ENCODE measurements around the gene ZNF146. TPM values are rescaled to one million over a fixed set of nuclear protein-coding genes. Genes with fewer than 3 reads are reported as not detected.
"Not testable (repeated sequence)": the region's sequence is repeated elsewhere in the genome, so short reads cannot be mapped to it uniquely, and the experiment has no call there.

ZNF146 gene
- 10 to 100 TPM; 52.1 to 71.7 (median 57.5) TPM for total RNA-seq
- polyA plus RNA-seq, result 10 to 100 TPM; 28.0 to 32.0 (median 30.0) TPM

DNA sequence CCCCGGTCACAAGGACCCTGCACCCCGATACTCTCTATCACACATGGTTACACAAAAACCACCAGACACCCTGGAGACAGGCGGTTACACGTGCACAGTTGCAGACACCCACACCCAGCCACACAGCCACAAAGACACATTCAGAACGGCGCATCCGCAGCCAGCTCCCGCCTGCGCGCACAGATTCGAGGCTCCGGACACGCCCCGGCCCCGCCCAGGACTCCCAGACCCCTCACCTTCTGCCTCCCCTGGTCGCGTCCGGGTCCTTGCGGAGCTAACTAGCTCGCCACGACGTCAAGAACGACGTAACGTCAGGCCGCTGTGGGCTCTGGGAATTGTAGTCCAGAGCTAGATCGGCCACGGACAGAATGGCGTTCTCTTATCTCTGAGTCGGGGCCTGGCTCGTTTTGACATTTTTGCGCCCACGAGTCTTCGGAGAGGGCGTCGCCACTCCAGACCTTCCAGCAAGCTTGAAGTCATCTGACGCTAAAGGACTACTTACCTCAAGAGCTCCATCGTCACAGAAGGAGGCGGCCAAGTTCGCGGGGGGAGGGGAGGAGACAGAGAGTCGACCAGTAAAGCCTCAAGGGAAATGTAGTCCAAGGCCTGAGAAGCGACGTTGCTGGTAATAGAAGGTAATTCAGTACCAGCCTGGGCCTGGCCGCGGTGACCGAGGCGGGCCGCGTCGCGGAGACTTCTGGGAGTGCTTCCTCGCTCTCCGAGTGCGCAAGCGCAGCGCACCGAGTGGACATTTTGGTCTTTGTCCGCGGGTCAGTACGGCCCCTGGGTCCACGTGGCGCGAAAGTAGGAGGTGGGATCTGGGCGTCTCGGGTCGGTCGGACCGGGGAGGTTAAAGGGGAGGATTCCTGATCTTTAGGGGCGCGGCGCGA, at the start of gene ZNF146, which contains the start of gene ZNF565:
Gene ZNF146 (plus strand): TSS at position 721 of the 890 bp plus-strand sequence. CDS start 21,335 bp downstream, outside the sequence.
Gene ZNF565 (minus strand): TSS at position 280 of the 890 bp plus-strand sequence. CDS start 12,680 bp downstream, outside the sequence.
- H3K36me3 ChIP-seq, result peaks cover 0 to 14% (median 0%) of the 10 kb centered on the region in 4 donors
- TF ChIP-seq POLR2AphosphoS5 (IDR thresholded peaks at IDR 0.05) (peak; percentile 93 to 96 (median 93)), POLR2A (IDR thresholded peaks at IDR 0.05) (peak; percentile 75 to 78), EP300 (IDR thresholded peaks at IDR 0.05) (no peak)
- TF ChIP-seq, protein P1, sequence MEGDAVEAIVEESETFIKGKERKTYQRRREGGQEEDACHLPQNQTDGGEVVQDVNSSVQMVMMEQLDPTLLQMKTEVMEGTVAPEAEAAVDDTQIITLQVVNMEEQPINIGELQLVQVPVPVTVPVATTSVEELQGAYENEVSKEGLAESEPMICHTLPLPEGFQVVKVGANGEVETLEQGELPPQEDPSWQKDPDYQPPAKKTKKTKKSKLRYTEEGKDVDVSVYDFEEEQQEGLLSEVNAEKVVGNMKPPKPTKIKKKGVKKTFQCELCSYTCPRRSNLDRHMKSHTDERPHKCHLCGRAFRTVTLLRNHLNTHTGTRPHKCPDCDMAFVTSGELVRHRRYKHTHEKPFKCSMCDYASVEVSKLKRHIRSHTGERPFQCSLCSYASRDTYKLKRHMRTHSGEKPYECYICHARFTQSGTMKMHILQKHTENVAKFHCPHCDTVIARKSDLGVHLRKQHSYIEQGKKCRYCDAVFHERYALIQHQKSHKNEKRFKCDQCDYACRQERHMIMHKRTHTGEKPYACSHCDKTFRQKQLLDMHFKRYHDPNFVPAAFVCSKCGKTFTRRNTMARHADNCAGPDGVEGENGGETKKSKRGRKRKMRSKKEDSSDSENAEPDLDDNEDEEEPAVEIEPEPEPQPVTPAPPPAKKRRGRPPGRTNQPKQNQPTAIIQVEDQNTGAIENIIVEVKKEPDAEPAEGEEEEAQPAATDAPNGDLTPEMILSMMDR (IDR thresholded peaks at IDR 0.05), result peak in 1 of 4 experiments; percentile 24
- peaks cover 0 to 33% (median 30%) of the 10 kb centered on the region in 4 donors for H3K4me1 ChIP-seq
- H3K27me3 ChIP-seq, result no peaks in the 10 kb centered on the region
- 0% methylated on average over 73 of the region's 73 CpGs for WGBS, 2 donors
- peak; percentile 99 for DNase-seq
- intact Hi-C loops (cut with DNase I), result loop anchor here (5.0 to 10.0 kb wide), 2 partner anchors 273 to 1120 kb away; partner anchors contain the start of gene ZNF566
- no peaks in the 10 kb centered on the region for H3K9me3 ChIP-seq
- H3K4me3 ChIP-seq, result peak within 1 kb of the TSS; percentile 67 to 95 (median 84)
- peak within 1 kb of the TSS; percentile 92 to 99 (median 96) for H3K27ac ChIP-seq

DNA sequence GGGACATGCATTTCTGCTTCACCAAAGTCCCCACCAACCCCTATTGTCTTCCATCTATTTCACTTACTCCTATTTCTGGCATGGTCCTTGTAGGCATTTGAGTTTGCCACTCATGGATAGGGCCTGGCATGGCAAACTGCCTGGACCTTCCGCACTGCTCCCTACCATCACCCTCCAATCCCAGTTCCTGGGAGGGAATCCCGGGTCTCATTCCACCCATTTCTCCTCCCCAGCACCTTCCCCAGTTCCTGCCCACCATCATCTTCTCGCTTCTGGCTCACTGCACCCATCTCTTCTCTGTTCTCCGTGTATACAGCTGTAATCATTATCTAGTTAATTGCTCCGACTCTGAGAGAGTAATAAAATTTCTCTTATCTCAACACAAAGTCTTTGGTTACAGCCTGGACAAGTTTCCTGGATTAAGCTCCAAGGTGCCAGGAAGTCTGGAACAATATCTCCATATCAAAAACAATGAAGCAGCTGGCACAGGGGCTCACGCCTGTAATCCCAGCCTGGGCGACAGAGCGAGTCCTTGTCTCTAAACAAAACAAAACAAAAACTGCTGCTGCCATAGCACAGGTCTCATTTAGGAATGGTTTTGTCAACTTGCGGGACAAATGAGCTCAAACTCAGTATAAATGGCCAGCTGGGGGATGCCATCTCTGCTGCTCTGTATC, 45.7 kb upstream of the ZNF146 start:
- TF ChIP-seq POLR2AphosphoS5 (IDR thresholded peaks at IDR 0.05), result no peak
- TF ChIP-seq, protein P1 (IDR thresholded peaks at IDR 0.05), result no peak
- TF ChIP-seq EP300 (IDR thresholded peaks at IDR 0.05), result no peak
- TF ChIP-seq POLR2A (IDR thresholded peaks at IDR 0.05), result no peak
- DNase-seq, result no peak
- H3K4me3 ChIP-seq, result no peak overlapping the region
- H3K27me3 ChIP-seq, result no peaks in the 10 kb centered on the region
- peaks cover 0 to 4% (median 2%) of the 10 kb centered on the region in 4 donors for H3K4me1 ChIP-seq
- intact Hi-C loops (cut with DNase I), result no loop called here
- peaks cover 0 to 16% (median 0%) of the 10 kb centered on the region in 4 donors for H3K36me3 ChIP-seq
- no peaks in the 10 kb centered on the region for H3K9me3 ChIP-seq
- peak overlapping the region; percentile 21 to 67 (median 38) for H3K27ac ChIP-seq
- WGBS, 2 donors, result 14 to 56% methylated on average over 9 of the region's 9 CpGs

DNA sequence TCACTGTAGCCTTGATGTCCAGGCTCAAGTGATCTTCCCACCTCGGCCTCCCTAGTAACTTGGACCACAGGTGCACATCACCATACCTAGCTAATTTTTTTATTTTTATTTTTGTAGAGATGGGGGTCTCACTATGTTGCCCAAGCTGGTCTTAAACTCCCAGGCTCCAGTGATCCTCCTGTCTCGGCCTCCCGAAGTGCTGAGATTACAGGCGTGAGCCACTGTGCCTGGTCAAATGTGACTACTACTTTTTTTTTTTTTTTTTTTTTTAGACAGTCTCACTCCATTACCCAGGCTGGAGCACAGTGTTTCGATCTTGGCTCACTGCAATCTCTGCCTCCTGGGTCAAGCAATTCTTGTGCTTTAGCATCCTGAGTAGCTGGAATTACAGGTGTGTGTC, 42.1 kb upstream of the ZNF146 start:
- H3K27ac ChIP-seq, result no peak overlapping the region
- no peaks in the 10 kb centered on the region for H3K36me3 ChIP-seq
- DNase-seq, result no peak
- intact Hi-C loops (cut with DNase I), result no loop called here
- 90 to 94% methylated on average over 5 of the region's 5 CpGs for WGBS, 2 donors
- peaks cover 0 to 4% (median 2%) of the 10 kb centered on the region in 4 donors for H3K4me1 ChIP-seq
- H3K4me3 ChIP-seq, result no peak overlapping the region
- H3K9me3 ChIP-seq, result no peaks in the 10 kb centered on the region
- TF ChIP-seq POLR2A (IDR thresholded peaks at IDR 0.05), result no peak
- TF ChIP-seq EP300 (IDR thresholded peaks at IDR 0.05), result no peak
- no peak for TF ChIP-seq POLR2AphosphoS5 (IDR thresholded peaks at IDR 0.05)
- TF ChIP-seq, protein P1 (IDR thresholded peaks at IDR 0.05), result no peak
- H3K27me3 ChIP-seq, result no peaks in the 10 kb centered on the region

DNA sequence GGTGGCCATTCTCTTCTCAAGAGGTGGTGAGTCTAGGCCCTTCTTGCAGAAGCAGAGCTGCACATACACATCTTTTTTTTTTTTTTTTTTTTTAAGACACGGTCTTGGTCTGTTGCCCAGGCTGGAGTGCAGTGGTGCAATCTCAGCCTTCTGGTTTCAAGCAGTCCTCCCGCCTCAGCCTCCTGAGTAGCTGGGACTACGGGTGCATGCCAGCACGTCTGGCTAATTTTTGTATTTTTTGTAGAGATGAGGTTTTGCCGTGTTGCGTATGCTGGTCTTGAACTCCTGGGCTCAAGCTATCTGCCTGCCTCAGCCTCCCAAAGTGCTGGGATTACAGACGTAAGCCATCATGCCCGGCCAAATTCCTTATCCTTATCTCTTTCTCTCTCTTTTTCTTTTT, 41.1 kb upstream of the ZNF146 start:
- H3K4me1 ChIP-seq; H3K27me3 ChIP-seq; DNase-seq; H3K9me3 ChIP-seq; H3K36me3 ChIP-seq; H3K27ac ChIP-seq; intact Hi-C loops (cut with DNase I); H3K4me3 ChIP-seq: not testable (repeated sequence)
- 87 to 88% methylated on average over 8 of the region's 8 CpGs for WGBS, 2 donors

DNA sequence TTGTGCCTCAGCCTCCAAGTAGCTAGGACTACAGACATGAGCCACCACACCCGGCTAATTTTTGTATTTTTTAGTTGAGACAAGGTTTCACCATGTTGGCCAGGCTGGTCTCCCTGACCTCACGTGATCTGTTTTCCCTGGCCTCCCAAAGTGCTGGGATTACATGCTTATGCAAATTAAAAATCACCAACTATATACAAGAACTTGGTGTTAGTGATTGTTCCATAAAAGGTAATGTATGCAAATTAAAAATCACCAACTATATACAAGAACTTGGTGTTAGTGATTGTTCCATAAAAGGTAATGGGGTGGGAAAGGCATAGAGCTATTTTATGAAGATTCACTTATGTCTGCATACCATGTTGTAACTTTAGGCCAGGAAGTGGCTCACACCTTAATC, 35.8 kb upstream of the ZNF146 start:
- H3K4me3 ChIP-seq; intact Hi-C loops (cut with DNase I); H3K27ac ChIP-seq; H3K4me1 ChIP-seq; DNase-seq; H3K9me3 ChIP-seq; H3K27me3 ChIP-seq: not testable (repeated sequence)
- H3K36me3 ChIP-seq, result peaks cover 3 to 19% (median 8%) of the 10 kb centered on the region in 4 donors
- 45 to 59% methylated on average over 2 of the region's 2 CpGs for WGBS, 2 donors
